ENCODE measurements around the gene GALNT1. TPM values are rescaled to one million over a fixed set of nuclear protein-coding genes. Genes with fewer than 3 reads are reported as not detected.

GALNT1 gene
- total and polyA plus RNA-seq, 10 of the 15 experiments (the other 5 are each of a cell fraction or from before 2014, with no cell fraction given), result 8.0 to 53.7 (median 29.9) TPM

- SMC1A ChIA-PET (ENCODE audit: uncharacterized antibody, unreplicated experiment), result no interaction called here
- no peak overlapping the region for H3K4me3 ChIP-seq
- POLR2A ChIA-PET, result no interaction called here
- ATAC-seq, result no peak
- no peak for DNase-seq (ENCODE audit: low read depth, low spot score)
- H3K79me2 ChIP-seq (ENCODE audit: control insufficient read depth, insufficient read depth, low read length), result no peaks in the 10 kb centered on the region
- no peaks in the 10 kb centered on the region for H4K20me1 ChIP-seq (ENCODE audit: control insufficient read depth, insufficient read depth)
- no peaks in the 10 kb centered on the region for H3K36me3 ChIP-seq (ENCODE audit: control insufficient read depth in 2 of 2, insufficient read depth in 2 of 2, low read length in 1 of 2)
- 61% methylated on average over 2 of the region's 2 CpGs for WGBS (ENCODE audit: insufficient coverage, insufficient replicate concordance, low lambda C conversion rate, missing lambda C conversion rate)
- H3K27ac ChIP-seq (ENCODE audit: control insufficient read depth, insufficient read depth), result no peak overlapping the region
- no peak for TF ChIP-seq ZBTB33 (IDR thresholded peaks at IDR 0.05)
- no peak for TF ChIP-seq ETV6 (conservative IDR thresholded peaks at IDR 0.05 in 1 of 2, IDR thresholded peaks at IDR 0.05 in 1 of 2; ENCODE audit: borderline replicate concordance in 1 of 2, low read depth in 1 of 2)
- no peak for FAIRE-seq
- in situ Hi-C loops (cut with MboI) (no loop called here), intact Hi-C loops (cut with micrococcal nuclease; ENCODE audit: unreplicated experiment) (no loop called here)
- H3K9me3 ChIP-seq (replicated peaks; ENCODE audit: control insufficient read depth, insufficient read depth, low read length), result no peaks in the 10 kb centered on the region; the same call in 2 of the 3 replicates
- no peak overlapping the region for H3K4me2 ChIP-seq (ENCODE audit: control insufficient read depth, insufficient read depth)
- BruUV-seq (replicated peaks), result no TSS peak
- H3K9ac ChIP-seq (ENCODE audit: control insufficient read depth, insufficient read depth, low read length), result no peak overlapping the region
- no peak overlapping the region for H2AFZ ChIP-seq (ENCODE audit: control insufficient read depth, low read depth, low read length)
- RAD21 ChIA-PET (ENCODE audit: unreplicated experiment), result no interaction called here
- H3K27me3 ChIP-seq (replicated peaks in 1 of 2; ENCODE audit: control insufficient read depth in 2 of 2, insufficient read depth in 2 of 2, low read length in 1 of 2), result no peaks in the 10 kb centered on the region
- CTCF ChIA-PET, result no interaction called here
- no peaks in the 10 kb centered on the region for H3K4me1 ChIP-seq (ENCODE audit: control insufficient read depth, insufficient read depth, low read length)
Measured at GRCh38 chr18:35547008-35547605, 34.4 kb upstream of the GALNT1 start.

GRCh38 chr18:35549564-35549963 lies 32.0 kb upstream of the GALNT1 start:
- Histone ChIP-seq H3K27me3 (replicated peaks in 1 of 2; ENCODE audit: control insufficient read depth in 2 of 2, insufficient read depth in 2 of 2, low read length in 1 of 2) (no peaks in the 10 kb centered on the region), H4K20me1 (ENCODE audit: control insufficient read depth, insufficient read depth) (no peaks in the 10 kb centered on the region), H3K9me3 (replicated peaks; ENCODE audit: control insufficient read depth, insufficient read depth, low read length) (no peaks in the 10 kb centered on the region), H3K36me3 (ENCODE audit: control insufficient read depth in 2 of 2, insufficient read depth in 2 of 2, low read length in 1 of 2) (no peaks in the 10 kb centered on the region), H3K9ac (ENCODE audit: control insufficient read depth, insufficient read depth, low read length) (no peak overlapping the region), H3K27ac (ENCODE audit: control insufficient read depth, insufficient read depth) (no peak overlapping the region), H3K4me1 (ENCODE audit: control insufficient read depth, insufficient read depth, low read length) (no peaks in the 10 kb centered on the region), H3K4me3 (no peak overlapping the region), H3K4me2 (ENCODE audit: control insufficient read depth, insufficient read depth) (no peak overlapping the region), H2AFZ (ENCODE audit: control insufficient read depth, low read depth, low read length) (no peak overlapping the region), H3K79me2 (ENCODE audit: control insufficient read depth, insufficient read depth, low read length) (no peaks in the 10 kb centered on the region)
- intact Hi-C loops (cut with micrococcal nuclease; ENCODE audit: unreplicated experiment) (no loop called here), in situ Hi-C loops (cut with MboI) (no loop called here)
- WGBS (ENCODE audit: insufficient coverage, insufficient replicate concordance, low lambda C conversion rate, missing lambda C conversion rate), result 100% methylated on average over 1 of the region's 1 CpG
- ChIA-PET RAD21 (ENCODE audit: unreplicated experiment) (no interaction called here), POLR2A (interaction anchor here (1.1 kb wide), 1 partner anchor 10 kb away, joined by 3 read pairs; no protein-coding TSS in a partner anchor), SMC1A (ENCODE audit: uncharacterized antibody, unreplicated experiment) (interaction anchor here (0.5 to 1.1 kb wide), 4 partner anchors 13 to 86 kb away, joined by 3 to 4 read pairs (median 3); no protein-coding TSS in a partner anchor), CTCF (interaction anchor here (2.0 kb wide), 1 partner anchor 10 kb away, joined by 6 read pairs; no protein-coding TSS in a partner anchor)
- FAIRE-seq, result no peak
- DNase-seq (ENCODE audit: low read depth, low spot score), result no peak
- BruUV-seq (replicated peaks), result no TSS peak
- TF ChIP-seq RAD51 (IDR thresholded peaks at IDR 0.05) (no peak), YY1 (IDR thresholded peaks at IDR 0.05; ENCODE audit: low read depth, low read length) (no peak), ZBTB11 (CRISPR knock-in tag; IDR thresholded peaks at IDR 0.05) (no peak)
- ATAC-seq, result no peak
